Measurements from ENCODE around the gene RFX8.
A peak's percentile ranks its signal among the peaks of the same experiment; 100 is the strongest.
"Not testable (repeated sequence)": the region's sequence is repeated elsewhere in the genome, so short reads cannot be mapped to it uniquely, and the experiment has no call there.

Gene RFX8

GRCh38 chr2:101504744-101505143, 29.8 kb upstream of the RFX8 start:
- DNase-seq; H3K27ac Mint-ChIP-seq; H3K27me3 Mint-ChIP-seq; H3K4me3 Mint-ChIP-seq; H3K9me3 Mint-ChIP-seq; ATAC-seq (replicated peaks); H3K36me3 Mint-ChIP-seq: not testable (repeated sequence)
- H3K4me1 Mint-ChIP-seq, result peaks cover 6 to 19% of the 10 kb centered on the region in 2 donors

GRCh38 chr2:101502095-101502494, 27.2 kb upstream of the RFX8 start:
- no peak overlapping the region for H3K27ac Mint-ChIP-seq
- H3K4me1 Mint-ChIP-seq, result peaks cover 4 to 17% of the 10 kb centered on the region in 2 donors
- H3K4me3 Mint-ChIP-seq, result no peak overlapping the region
- ATAC-seq (replicated peaks) (no peak), DNase-seq (no peak)
- H3K36me3 Mint-ChIP-seq, result no peaks in the 10 kb centered on the region
- no peaks in the 10 kb centered on the region for H3K9me3 Mint-ChIP-seq
- H3K27me3 Mint-ChIP-seq, result no peaks in the 10 kb centered on the region

- DNase-seq, result no peak
- no peak overlapping the region for H3K4me3 Mint-ChIP-seq
- H3K9me3 Mint-ChIP-seq, result no peaks in the 10 kb centered on the region
- peaks cover 2 to 14% of the 10 kb centered on the region in 2 donors for H3K4me1 Mint-ChIP-seq
- no peaks in the 10 kb centered on the region for H3K36me3 Mint-ChIP-seq
- ATAC-seq (replicated peaks), result peak; percentile 63 to 68
- H3K27ac Mint-ChIP-seq, result no peak overlapping the region
- no peaks in the 10 kb centered on the region for H3K27me3 Mint-ChIP-seq
Observed at GRCh38 chr2:101501443-101501842, 26.5 kb upstream of the RFX8 start.

GRCh38 chr2:101500860-101501259, 25.9 kb upstream of the RFX8 start:
- peaks cover 2 to 14% of the 10 kb centered on the region in 2 donors for H3K4me1 Mint-ChIP-seq
- ATAC-seq (replicated peaks), result no peak
- no peak for DNase-seq
- H3K36me3 Mint-ChIP-seq, result no peaks in the 10 kb centered on the region
- no peaks in the 10 kb centered on the region for H3K27me3 Mint-ChIP-seq
- no peak overlapping the region for H3K27ac Mint-ChIP-seq
- no peaks in the 10 kb centered on the region for H3K9me3 Mint-ChIP-seq
- H3K4me3 Mint-ChIP-seq, result no peak overlapping the region

GRCh38 chr2:101500180-101500579, 25.3 kb upstream of the RFX8 start:
- H3K9me3 Mint-ChIP-seq, result no peaks in the 10 kb centered on the region
- H3K4me3 Mint-ChIP-seq, result no peak overlapping the region
- no peaks in the 10 kb centered on the region for H3K27me3 Mint-ChIP-seq
- H3K27ac Mint-ChIP-seq, result no peak overlapping the region
- DNase-seq (no peak), ATAC-seq (replicated peaks) (no peak)
- H3K36me3 Mint-ChIP-seq, result no peaks in the 10 kb centered on the region
- peaks cover 2 to 14% of the 10 kb centered on the region in 2 donors for H3K4me1 Mint-ChIP-seq

GRCh38 chr2:101496279-101496678, 21.4 kb upstream of the RFX8 start:
- Mint-ChIP-seq H3K4me3 (no peak overlapping the region), H3K27me3 (no peaks in the 10 kb centered on the region)
- ATAC-seq (replicated peaks), result no peak

GRCh38 chr2:101492936-101493473, 18.1 kb upstream of the RFX8 start:
- no peaks in the 10 kb centered on the region for H3K9me3 Mint-ChIP-seq
- H3K4me3 Mint-ChIP-seq, result no peak overlapping the region
- no peak for ATAC-seq (replicated peaks)
- H3K36me3 Mint-ChIP-seq, result no peaks in the 10 kb centered on the region
- H3K27ac Mint-ChIP-seq, result no peak overlapping the region
- H3K4me1 Mint-ChIP-seq, result no peaks in the 10 kb centered on the region
- no peak for DNase-seq
- peaks cover 0 to 3% of the 10 kb centered on the region in 2 donors for H3K27me3 Mint-ChIP-seq

More at GRCh38 chr2:101496279-101496678, 21.4 kb upstream of the RFX8 start:
- DNase-seq, result no peak
- Mint-ChIP-seq H3K9me3 (no peaks in the 10 kb centered on the region), H3K36me3 (no peaks in the 10 kb centered on the region), H3K27ac (no peak overlapping the region), H3K4me1 (peaks cover 0 to 1% of the 10 kb centered on the region in 2 donors)

- Mint-ChIP-seq H3K4me3 (no peak overlapping the region), H3K27ac (no peak overlapping the region), H3K36me3 (no peaks in the 10 kb centered on the region), H3K4me1 (no peaks in the 10 kb centered on the region), H3K27me3 (peaks cover 0 to 9% of the 10 kb centered on the region in 2 donors), H3K9me3 (no peaks in the 10 kb centered on the region)
- no peak for DNase-seq
- ATAC-seq (replicated peaks), result no peak
Observed at GRCh38 chr2:101486994-101487393, 12.1 kb upstream of the RFX8 start.

- no peak overlapping the region for H3K27ac Mint-ChIP-seq
- DNase-seq (no peak), ATAC-seq (replicated peaks) (no peak)
- no peaks in the 10 kb centered on the region for H3K36me3 Mint-ChIP-seq
- H3K9me3 Mint-ChIP-seq, result no peaks in the 10 kb centered on the region
- no peak overlapping the region for H3K4me3 Mint-ChIP-seq
- H3K27me3 Mint-ChIP-seq, result peaks cover 0 to 12% of the 10 kb centered on the region in 2 donors
- H3K4me1 Mint-ChIP-seq, result no peaks in the 10 kb centered on the region
Observed at GRCh38 chr2:101486258-101486701, 11.4 kb upstream of the RFX8 start.

GRCh38 chr2:101485856-101486255, 10.9 kb upstream of the RFX8 start:
- Mint-ChIP-seq H3K4me1 (no peaks in the 10 kb centered on the region), H3K4me3 (no peak overlapping the region), H3K27ac (no peak overlapping the region), H3K27me3 (peaks cover 0 to 11% of the 10 kb centered on the region in 2 donors), H3K36me3 (no peaks in the 10 kb centered on the region), H3K9me3 (no peaks in the 10 kb centered on the region)
- DNase-seq (no peak), ATAC-seq (replicated peaks) (no peak)

GRCh38 chr2:101480764-101481163, 5.9 kb upstream of the RFX8 start:
- DNase-seq, result no peak
- peaks cover 8 to 19% of the 10 kb centered on the region in 2 donors for H3K27me3 Mint-ChIP-seq
- H3K9me3 Mint-ChIP-seq, result no peaks in the 10 kb centered on the region
- ATAC-seq (replicated peaks), result no peak
- no peaks in the 10 kb centered on the region for H3K4me1 Mint-ChIP-seq
- H3K36me3 Mint-ChIP-seq, result no peaks in the 10 kb centered on the region
- H3K4me3 Mint-ChIP-seq, result no peak overlapping the region
- no peak overlapping the region for H3K27ac Mint-ChIP-seq

- peaks cover 3 to 5% of the 10 kb centered on the region in 2 donors for H3K4me1 Mint-ChIP-seq
- no peak overlapping the region for H3K27ac Mint-ChIP-seq
- DNase-seq, result no peak
- H3K4me3 Mint-ChIP-seq, result no peak overlapping the region
- H3K27me3 Mint-ChIP-seq, result peaks cover 13 to 25% of the 10 kb centered on the region in 2 donors
- no peaks in the 10 kb centered on the region for H3K36me3 Mint-ChIP-seq
- no peak for ATAC-seq (replicated peaks)
- H3K9me3 Mint-ChIP-seq, result no peaks in the 10 kb centered on the region
Observed at GRCh38 chr2:101479810-101480209, 4.9 kb upstream of the RFX8 start.

- H3K27ac Mint-ChIP-seq, result no peak overlapping the region
- no peaks in the 10 kb centered on the region for H3K9me3 Mint-ChIP-seq
- H3K4me1 Mint-ChIP-seq, result peaks cover 5 to 7% of the 10 kb centered on the region in 2 donors
- H3K36me3 Mint-ChIP-seq, result no peaks in the 10 kb centered on the region
- H3K4me3 Mint-ChIP-seq, result no peak overlapping the region
- no peak for ATAC-seq (replicated peaks)
- H3K27me3 Mint-ChIP-seq, result peaks cover 15 to 25% of the 10 kb centered on the region in 2 donors
- no peak for DNase-seq
Observed at GRCh38 chr2:101479328-101479727, 4.4 kb upstream of the RFX8 start.

GRCh38 chr2:101478181-101479001, 3.5 kb upstream of the RFX8 start:
- H3K27ac Mint-ChIP-seq, result no peak overlapping the region
- peaks cover 6 to 11% of the 10 kb centered on the region in 2 donors for H3K4me1 Mint-ChIP-seq
- no peaks in the 10 kb centered on the region for H3K36me3 Mint-ChIP-seq
- H3K9me3 Mint-ChIP-seq, result no peaks in the 10 kb centered on the region
- no peak overlapping the region for H3K4me3 Mint-ChIP-seq
- ATAC-seq (replicated peaks) (no peak), DNase-seq (no peak)
- H3K27me3 Mint-ChIP-seq, result peaks cover 15 to 25% of the 10 kb centered on the region in 2 donors

- Mint-ChIP-seq H3K36me3 (no peaks in the 10 kb centered on the region), H3K27me3 (peaks cover 19 to 30% of the 10 kb centered on the region in 2 donors), H3K27ac (no peak overlapping the region), H3K9me3 (no peaks in the 10 kb centered on the region), H3K4me1 (peaks cover 6 to 11% of the 10 kb centered on the region in 2 donors), H3K4me3 (no peak overlapping the region)
- no peak for DNase-seq
- ATAC-seq (replicated peaks), result no peak
Observed at GRCh38 chr2:101477556-101477955, 2.6 kb upstream of the RFX8 start.
